ENCODE results near the gene PHF23.

GRCh38 chr17:7281074-7281952, 42.1 kb upstream of the PHF23 start, which contains the start of gene SLC2A4:
- TF ChIP-seq CTCF (conservative IDR thresholded peaks at IDR 0.05; ENCODE audit: low read depth, low read length): no peak
- TF ChIP-seq ELK1 (IDR thresholded peaks at IDR 0.05; ENCODE audit: borderline replicate concordance, low read depth, low read length): no peak
- peak; percentile 15; the same call in 1 of the 2 replicates for TF ChIP-seq POLR2A (IDR thresholded peaks at IDR 0.05; ENCODE audit: low read depth, low read length)
- TF ChIP-seq FOS (IDR thresholded peaks at IDR 0.05; ENCODE audit: low read depth, low read length): no peak
- peak; percentile 99 for TF ChIP-seq MXI1 (IDR thresholded peaks at IDR 0.05; ENCODE audit: borderline replicate concordance, low read depth, low read length)
- no peak for TF ChIP-seq CEBPB (IDR thresholded peaks at IDR 0.05; ENCODE audit: low read depth, low read length)
- no peak for TF ChIP-seq SMC3 (IDR thresholded peaks at IDR 0.05; ENCODE audit: low read depth, low read length)
- no peak for TF ChIP-seq MAFK (IDR thresholded peaks at IDR 0.05; ENCODE audit: low read depth, low read length)
- no peak for TF ChIP-seq RAD21 (IDR thresholded peaks at IDR 0.05; ENCODE audit: low read length)
- TF ChIP-seq RFX5 (IDR thresholded peaks at IDR 0.05; ENCODE audit: low read depth, low read length): no peak
- TF ChIP-seq RCOR1 (IDR thresholded peaks at IDR 0.05; ENCODE audit: insufficient replicate concordance, low read length): no peak

Data from IMR-90 (cell line).